ENCODE results near the gene MANBA.

DNA sequence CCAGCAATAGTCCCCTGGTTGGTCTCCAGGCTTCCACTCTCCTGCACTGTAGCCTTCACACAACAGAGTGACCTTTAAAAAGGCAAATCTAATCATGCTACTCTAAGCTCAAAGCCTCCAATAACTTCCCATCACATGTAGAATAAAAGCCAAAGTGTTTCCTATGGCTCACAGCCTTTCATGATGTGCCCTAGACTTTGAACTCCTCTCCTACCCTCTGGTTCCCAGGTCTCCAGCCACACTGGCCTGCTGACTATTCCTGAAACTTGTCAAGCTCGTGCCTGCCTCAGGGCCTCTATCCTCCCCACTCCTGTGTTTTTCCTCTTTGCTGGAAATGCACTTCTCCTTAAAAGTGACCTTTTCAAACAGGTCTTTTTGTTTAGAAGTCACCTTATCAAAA is 3.1 kb downstream of the MANBA start:
- TF ChIP-seq CTCF (IDR thresholded peaks at IDR 0.05; ENCODE audit: insufficient read depth, low read depth, low read length) = no peak
- TF ChIP-seq EZH2 (IDR thresholded peaks at IDR 0.05; ENCODE audit: insufficient read depth, low read length) = no peak

Measured in astrocyte (in vitro differentiated cells and primary cell).